Activated CD8-positive, alpha-beta memory T cell treated with anti-CD3 and anti-CD28 coated beads, Interleukin-2, amount 10 ng/mL, durations not matched to agents 7 days and 5 days (primary cell): ENCODE data around the gene TTLL11. TPM values are rescaled to one million over a fixed set of nuclear protein-coding genes. Genes with fewer than 3 reads are reported as not detected.

ENCODE experiments used
- ATAC-seq: fragments of 150-1000 bp; cut with Tn5 transposase; one replicate; pipeline ENCODE4 v1.10.0; 2021; ENCODE audit warnings: moderate library complexity
- CTCF ChIA-PET: fragments of 350-600 bp; sonication (Branson Sonifier 250); formaldehyde crosslinking; loops from one replicate; lab custom pipeline; 2021; ENCODE audit warnings: antibody characterized with exemption; lab: Charles Lee
- DNase-seq: peaks from one replicate; pipeline ENCODE4 v3.0.0-alpha.2; 2020
- H3K27ac Mint-ChIP-seq: one replicate; pipeline ENCODE4 v1.8.0; 2021; ENCODE audit warnings: mild to moderate bottlenecking, mixed read lengths
- H3K27me3 Mint-ChIP-seq: one replicate; pipeline ENCODE4 v1.8.0; 2021; ENCODE audit warnings: mixed read lengths
- H3K36me3 Mint-ChIP-seq: one replicate; pipeline ENCODE4 v1.8.0; 2021; ENCODE audit warnings: mild to moderate bottlenecking, mixed read lengths
- H3K4me1 Mint-ChIP-seq: one replicate; pipeline ENCODE4 v1.8.0; 2021; ENCODE audit warnings: mixed read lengths
- H3K4me3 Mint-ChIP-seq: one replicate; pipeline ENCODE4 v1.8.0; 2021; ENCODE audit warnings: mild to moderate bottlenecking, moderate library complexity, mixed read lengths
- H3K9me3 Mint-ChIP-seq: one replicate; pipeline ENCODE4 v1.8.0; 2022; ENCODE audit warnings: low read depth, mixed read lengths
- total RNA-seq, 2 experiments: library from RNA; stranded (reverse); gene quantifications; one replicate each; pipeline ENCODE4 v1.2.3, GENCODE V29; 2021

Gene TTLL11
- total RNA-seq, 2 experiments from 2014 or later = 2.2 to 2.5 TPM

- no peak overlapping the region for H3K27ac Mint-ChIP-seq
- CTCF ChIA-PET = interaction anchor here (1.2 to 1.8 kb wide), 3 partner anchors 13 to 220 kb away, joined by 3 to 10 read pairs (median 8); no protein-coding TSS in a partner anchor
- no peak overlapping the region for H3K4me3 Mint-ChIP-seq
- H3K27me3 Mint-ChIP-seq = peaks cover 31% of the 10 kb centered on the region
- no peaks in the 10 kb centered on the region for H3K36me3 Mint-ChIP-seq
- no peak for ATAC-seq
- DNase-seq = no peak
- peaks cover 14% of the 10 kb centered on the region for H3K4me1 Mint-ChIP-seq
- H3K9me3 Mint-ChIP-seq = no peaks in the 10 kb centered on the region
Measured at GRCh38 chr9:122129969-122130368, 36.9 kb upstream of the TTLL11 start.

GRCh38 chr9:122128969-122129343 is 35.8 kb upstream of the TTLL11 start:
- Mint-ChIP-seq H3K4me3 (no peak overlapping the region), H3K27me3 (peaks cover 41% of the 10 kb centered on the region), H3K36me3 (no peaks in the 10 kb centered on the region), H3K4me1 (peaks cover 14% of the 10 kb centered on the region), H3K27ac (no peak overlapping the region), H3K9me3 (no peaks in the 10 kb centered on the region)
- no peak for DNase-seq
- no peak for ATAC-seq
- CTCF ChIA-PET = interaction anchor here (1.2 to 1.8 kb wide), 3 partner anchors 14 to 221 kb away, joined by 3 to 10 read pairs (median 8); no protein-coding TSS in a partner anchor

DNA sequence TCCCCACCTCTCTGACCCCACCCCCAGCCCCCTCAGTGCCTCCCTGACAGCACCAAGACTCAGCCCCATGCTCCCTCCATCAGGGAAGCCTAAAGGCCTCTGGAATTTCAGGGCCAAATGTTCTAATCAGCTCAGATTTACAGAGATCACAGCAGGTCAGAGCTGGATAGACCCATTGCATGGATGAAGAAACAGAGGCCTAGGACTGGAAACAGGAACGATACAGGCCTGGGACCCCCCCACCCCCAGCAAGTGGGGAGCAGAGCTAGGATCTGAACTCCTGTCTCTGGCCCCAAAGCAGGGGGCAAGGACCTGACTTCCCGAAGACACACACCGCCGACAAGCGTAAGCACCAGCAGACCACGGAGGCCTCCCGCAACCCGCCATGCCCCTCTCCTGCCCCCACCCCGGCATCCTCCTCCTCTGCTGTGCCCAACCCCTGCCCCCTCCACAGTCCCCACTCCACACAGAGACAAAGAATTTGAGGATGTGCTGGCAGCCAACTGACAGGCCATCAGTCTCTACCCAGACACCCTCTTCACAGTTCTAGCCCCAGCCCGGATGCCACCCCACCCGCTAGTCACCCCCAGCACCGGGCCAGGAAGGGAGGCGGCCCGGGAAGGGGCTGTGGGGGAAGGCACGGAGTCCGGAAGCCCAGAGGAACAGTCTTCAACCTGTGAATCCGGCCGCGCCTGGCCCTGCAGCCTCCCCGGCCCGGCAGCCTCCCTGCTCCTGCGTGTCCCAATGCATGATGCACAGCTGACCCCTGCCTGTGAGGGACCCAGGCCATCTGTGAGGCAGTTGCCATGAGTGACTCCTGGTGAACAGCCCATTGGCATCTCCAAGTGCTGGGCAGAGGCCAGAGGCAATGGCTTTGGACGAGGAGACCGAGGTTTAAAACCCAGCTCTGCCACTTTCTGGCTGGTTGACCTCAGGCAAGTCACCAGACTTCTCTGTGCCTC is 35.2 kb upstream of the TTLL11 start:
- no peak overlapping the region for H3K4me3 Mint-ChIP-seq
- ATAC-seq (peak; percentile 38), DNase-seq (peak; percentile 50)
- H3K9me3 Mint-ChIP-seq = no peaks in the 10 kb centered on the region
- peak overlapping the region; percentile 64 for H3K27ac Mint-ChIP-seq
- peaks cover 41% of the 10 kb centered on the region for H3K27me3 Mint-ChIP-seq
- H3K36me3 Mint-ChIP-seq = no peaks in the 10 kb centered on the region
- H3K4me1 Mint-ChIP-seq = peaks cover 14% of the 10 kb centered on the region
- CTCF ChIA-PET = interaction anchor here (0.7 to 9.4 kb wide), 6 partner anchors 15 to 221 kb away, joined by 3 to 304 read pairs (median 6); no protein-coding TSS in a partner anchor

DNA sequence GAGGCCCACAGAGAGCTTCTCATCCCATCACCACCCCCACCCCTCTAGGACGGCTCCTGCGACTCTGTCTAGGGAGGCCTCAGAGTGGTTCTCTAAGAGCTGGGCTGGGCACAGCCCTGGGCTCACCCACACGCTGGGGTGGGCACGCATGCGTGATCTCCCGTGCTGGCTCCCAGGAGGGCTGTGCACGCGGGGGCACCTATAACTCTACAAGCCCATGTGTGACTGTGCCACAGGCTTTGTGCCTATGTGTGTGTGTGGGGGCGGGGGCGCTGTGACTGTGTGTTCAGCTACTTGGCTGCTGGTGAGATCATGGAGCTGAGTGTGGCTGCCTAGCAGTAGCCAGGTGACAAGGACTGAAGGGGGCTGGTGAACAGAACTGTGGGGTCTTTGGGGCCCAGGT is 34.3 kb upstream of the TTLL11 start:
- peaks cover 21% of the 10 kb centered on the region for H3K4me1 Mint-ChIP-seq
- no peak overlapping the region for H3K4me3 Mint-ChIP-seq
- DNase-seq (no peak), ATAC-seq (no peak)
- peaks cover 41% of the 10 kb centered on the region for H3K27me3 Mint-ChIP-seq
- peak overlapping the region; percentile 39 for H3K27ac Mint-ChIP-seq
- no peaks in the 10 kb centered on the region for H3K9me3 Mint-ChIP-seq
- H3K36me3 Mint-ChIP-seq = no peaks in the 10 kb centered on the region
- CTCF ChIA-PET = interaction anchor here (0.7 to 13.1 kb wide), 6 partner anchors 19 to 222 kb away, joined by 3 to 304 read pairs (median 20); partner anchors contain the start of gene TTLL11

- no peaks in the 10 kb centered on the region for H3K9me3 Mint-ChIP-seq
- H3K27me3 Mint-ChIP-seq = peaks cover 36% of the 10 kb centered on the region
- DNase-seq = no peak
- H3K4me1 Mint-ChIP-seq = peaks cover 21% of the 10 kb centered on the region
- H3K4me3 Mint-ChIP-seq = peak overlapping the region; percentile 51
- no peak for ATAC-seq
- H3K36me3 Mint-ChIP-seq = no peaks in the 10 kb centered on the region
- no peak overlapping the region for H3K27ac Mint-ChIP-seq
- CTCF ChIA-PET = interaction anchor here (1.2 to 13.1 kb wide), 7 partner anchors 10 to 685 kb away, joined by 3 to 304 read pairs (median 14); partner anchors contain the start of genes MRRF, RBM18 and TTLL11
Measured at GRCh38 chr9:122126331-122127261, 33.5 kb upstream of the TTLL11 start.

- no peaks in the 10 kb centered on the region for H3K36me3 Mint-ChIP-seq
- H3K9me3 Mint-ChIP-seq = no peaks in the 10 kb centered on the region
- ATAC-seq (no peak), DNase-seq (no peak)
- H3K27me3 Mint-ChIP-seq = peaks cover 34% of the 10 kb centered on the region
- CTCF ChIA-PET = interaction anchor here (0.8 to 13.1 kb wide), 30 partner anchors 9 to 686 kb away, joined by 3 to 304 read pairs (median 4); partner anchors contain the start of genes MORN5, MRRF, NDUFA8 and RBM18
- no peak overlapping the region for H3K27ac Mint-ChIP-seq
- no peak overlapping the region for H3K4me3 Mint-ChIP-seq
- peaks cover 21% of the 10 kb centered on the region for H3K4me1 Mint-ChIP-seq
Measured at GRCh38 chr9:122125509-122126330, 32.6 kb upstream of the TTLL11 start.

- H3K4me1 Mint-ChIP-seq = peaks cover 21% of the 10 kb centered on the region
- DNase-seq (peak; percentile 83), ATAC-seq (peak; percentile 83)
- CTCF ChIA-PET = interaction anchor here (0.8 to 13.1 kb wide), 34 partner anchors 9 to 686 kb away, joined by 3 to 304 read pairs (median 5); partner anchors contain the start of genes MORN5, MRRF, NDUFA8 and PTGS1
- H3K27me3 Mint-ChIP-seq = peaks cover 34% of the 10 kb centered on the region
- H3K9me3 Mint-ChIP-seq = no peaks in the 10 kb centered on the region
- no peak overlapping the region for H3K4me3 Mint-ChIP-seq
- H3K36me3 Mint-ChIP-seq = no peaks in the 10 kb centered on the region
- H3K27ac Mint-ChIP-seq = no peak overlapping the region
Measured at GRCh38 chr9:122125158-122125508, 32.0 kb upstream of the TTLL11 start.

DNA sequence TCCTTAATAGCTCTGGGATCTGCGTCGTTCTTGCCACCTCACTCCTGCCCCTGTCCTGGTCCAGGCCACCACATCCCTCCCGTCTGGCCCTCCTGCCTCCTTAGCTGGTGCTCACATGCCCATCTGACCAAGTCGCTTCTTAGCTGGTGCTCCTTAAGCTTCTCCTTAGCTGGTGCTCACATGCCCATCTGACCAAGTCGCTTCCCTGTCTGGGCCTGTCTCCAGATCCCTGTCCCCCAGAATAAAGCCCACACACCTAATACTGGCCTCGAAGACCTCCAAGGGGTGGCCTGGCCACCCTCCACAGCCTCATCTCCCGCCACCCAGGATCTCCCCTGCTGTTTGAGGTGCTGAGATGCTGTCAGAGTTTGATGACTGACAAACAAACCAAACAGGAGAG is 31.4 kb upstream of the TTLL11 start:
- DNase-seq (no peak), ATAC-seq (no peak)
- CTCF ChIA-PET = interaction anchor here (0.8 to 13.1 kb wide), 35 partner anchors 8 to 687 kb away, joined by 3 to 304 read pairs (median 5); partner anchors contain the start of genes MORN5, MRRF, NDUFA8 and PTGS1
- Mint-ChIP-seq H3K9me3 (no peaks in the 10 kb centered on the region), H3K27me3 (peaks cover 34% of the 10 kb centered on the region), H3K4me3 (no peak overlapping the region), H3K27ac (no peak overlapping the region), H3K4me1 (peaks cover 21% of the 10 kb centered on the region), H3K36me3 (no peaks in the 10 kb centered on the region)

- Mint-ChIP-seq H3K4me3 (no peak overlapping the region), H3K9me3 (no peaks in the 10 kb centered on the region), H3K27ac (no peak overlapping the region), H3K27me3 (peaks cover 34% of the 10 kb centered on the region), H3K36me3 (no peaks in the 10 kb centered on the region), H3K4me1 (peaks cover 21% of the 10 kb centered on the region)
- no peak for ATAC-seq
- DNase-seq = no peak
- CTCF ChIA-PET = interaction anchor here (0.5 to 13.1 kb wide), 20 partner anchors 13 to 687 kb away, joined by 3 to 304 read pairs (median 6); partner anchors contain the start of genes MORN5, MRRF, NDUFA8 and RBM18
Measured at GRCh38 chr9:122124048-122124447, 30.9 kb upstream of the TTLL11 start.

GRCh38 chr9:122122903-122123632 is 30.0 kb upstream of the TTLL11 start:
- H3K4me1 Mint-ChIP-seq = peaks cover 21% of the 10 kb centered on the region
- CTCF ChIA-PET = interaction anchor here (0.7 to 13.1 kb wide), 23 partner anchors 9 to 573 kb away, joined by 3 to 304 read pairs (median 5); partner anchors contain the start of genes MORN5, NDUFA8 and TTLL11
- no peak overlapping the region for H3K4me3 Mint-ChIP-seq
- H3K9me3 Mint-ChIP-seq = no peaks in the 10 kb centered on the region
- no peak overlapping the region for H3K27ac Mint-ChIP-seq
- H3K36me3 Mint-ChIP-seq = no peaks in the 10 kb centered on the region
- peak; percentile 63 for ATAC-seq
- H3K27me3 Mint-ChIP-seq = peaks cover 34% of the 10 kb centered on the region
- DNase-seq = peak; percentile 80

GRCh38 chr9:122122468-122122867 is 29.4 kb upstream of the TTLL11 start:
- Mint-ChIP-seq H3K27ac (no peak overlapping the region), H3K4me1 (peaks cover 17% of the 10 kb centered on the region), H3K27me3 (peaks cover 31% of the 10 kb centered on the region), H3K9me3 (no peaks in the 10 kb centered on the region), H3K36me3 (no peaks in the 10 kb centered on the region), H3K4me3 (no peak overlapping the region)
- ATAC-seq (no peak), DNase-seq (no peak)
- CTCF ChIA-PET = interaction anchor here (1.0 to 13.1 kb wide), 19 partner anchors 9 to 576 kb away, joined by 3 to 304 read pairs (median 5); partner anchors contain the start of genes MORN5, NDUFA8 and TTLL11
